Breast epithelium (tissue), 4 donors: Measurements from ENCODE around the gene C11orf52. TPM values are rescaled to one million over a fixed set of nuclear protein-coding genes. Genes with fewer than 3 reads are reported as not detected.

Experiments used
- DNase-seq, 2 donors: peaks; one replicate each; pipeline ENCODE4 v3.0.0-alpha.2; 2019; ENCODE audit warnings: low spot score in 2 of 2
- H3K27ac ChIP-seq, 2 donors: fragments of 200-600 bp; sonication (generic) in 1 of 2; one replicate each; pipeline ENCODE4 v1.5.1; 2016 to 2019; ENCODE audit warnings: mild to moderate bottlenecking in 1 of 2
- H3K27me3 ChIP-seq, 2 donors: fragments of 200-600 bp; sonication (generic) in 1 of 2; one replicate each; pipeline versions ENCODE4 v1.5.1 to v1.6.0; 2017 to 2019; ENCODE audit warnings: control low read depth in 1 of 2, mild to moderate bottlenecking in 1 of 2
- H3K36me3 ChIP-seq: fragments of 200-600 bp; one replicate; pipeline ENCODE4 v1.5.1; 2019
- H3K4me1 ChIP-seq, 2 donors: fragments of 200-600 bp; sonication (generic); one replicate each; pipeline ENCODE4 v1.5.1; 2016 to 2019; ENCODE audit warnings: control low read depth in 1 of 2
- H3K4me3 ChIP-seq, 3 donors: fragments of 200-600 bp; sonication (generic); 1 replicate in 2 of 3; 2 replicates in 1 of 3; pipeline ENCODE4 v1.5.1; 2016 to 2019; ENCODE audit warnings: mild to moderate bottlenecking in 3 of 3, moderate library complexity in 2 of 3
- H3K9me3 ChIP-seq, 2 donors: fragments of 200-600 bp; sonication (generic) in 1 of 2; one replicate each; pipeline ENCODE4 v1.5.1; 2016 to 2019; ENCODE audit warnings: control low read depth in 1 of 2
- POLR2A ChIP-seq: fragments of 450-650 bp; IDR thresholded peaks from one replicate; pipeline ENCODE4 v1.6.1; 2016; ENCODE audit warnings: antibody characterized with exemption, mild to moderate bottlenecking, moderate library complexity
- POLR2AphosphoS5 ChIP-seq, 3 donors: sonication (generic); formaldehyde crosslinking; IDR thresholded peaks; one replicate each; pipeline ENCODE4 v1.6.1; 2017; ENCODE audit warnings: antibody characterized with exemption in 3 of 3
- intact Hi-C: fragments of 100-400 bp; cut with DNase I; formaldehyde crosslinking; loops from one replicate; pipeline ENCODE4 v1.15.1; 2023; ENCODE audit warnings: low total_unique reads
- total RNA-seq, 3 donors: library from RNA; depleted of rRNA; stranded (reverse); fragments of >200 nt; gene quantifications; one replicate each; pipeline ENCODE4 v1.1.0, GENCODE V29; 2016
- TF ChIP-seq, protein P1 (sequence below), 3 donors: fragments of 450-650 bp; IDR thresholded peaks; one replicate each; pipeline ENCODE4 v1.5.1; 2016 to 2017; ENCODE audit warnings: antibody characterized with exemption in 3 of 3, mild to moderate bottlenecking in 3 of 3, moderate library complexity in 3 of 3

The C11orf52 gene
- total RNA-seq, 3 donors from 2014 or later, result 7.5 to 40.5 (median 19.0) TPM

DNA sequence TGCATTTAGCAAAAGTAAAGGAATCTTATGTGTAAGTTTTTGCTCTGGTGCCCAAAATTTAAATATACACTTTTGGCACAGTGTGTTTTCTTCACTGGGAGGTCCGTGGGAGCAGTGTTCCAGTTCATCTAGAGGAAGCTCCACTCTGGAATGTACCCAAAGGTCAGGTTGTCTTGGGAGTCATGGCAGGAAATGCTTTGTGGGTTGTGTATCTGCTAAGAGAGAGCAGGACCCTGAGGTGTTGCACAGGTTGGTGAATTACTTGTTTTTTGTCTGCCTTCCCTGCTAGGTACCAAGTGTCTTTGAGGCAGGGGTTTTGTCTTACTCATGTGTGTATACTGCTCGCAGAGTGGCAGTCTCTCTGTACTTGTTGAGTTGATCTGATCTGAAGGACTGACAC lies 55.7 kb downstream of the C11orf52 start:
- Histone ChIP-seq H3K36me3 (no peaks in the 10 kb centered on the region), H3K27me3 (no peaks in the 10 kb centered on the region), H3K4me3 (no peak overlapping the region), H3K27ac (peak overlapping the region in 1 of 2 donors; percentile 57), H3K4me1 (no peaks in the 10 kb centered on the region), H3K9me3 (no peaks in the 10 kb centered on the region)
- TF ChIP-seq, protein P1, sequence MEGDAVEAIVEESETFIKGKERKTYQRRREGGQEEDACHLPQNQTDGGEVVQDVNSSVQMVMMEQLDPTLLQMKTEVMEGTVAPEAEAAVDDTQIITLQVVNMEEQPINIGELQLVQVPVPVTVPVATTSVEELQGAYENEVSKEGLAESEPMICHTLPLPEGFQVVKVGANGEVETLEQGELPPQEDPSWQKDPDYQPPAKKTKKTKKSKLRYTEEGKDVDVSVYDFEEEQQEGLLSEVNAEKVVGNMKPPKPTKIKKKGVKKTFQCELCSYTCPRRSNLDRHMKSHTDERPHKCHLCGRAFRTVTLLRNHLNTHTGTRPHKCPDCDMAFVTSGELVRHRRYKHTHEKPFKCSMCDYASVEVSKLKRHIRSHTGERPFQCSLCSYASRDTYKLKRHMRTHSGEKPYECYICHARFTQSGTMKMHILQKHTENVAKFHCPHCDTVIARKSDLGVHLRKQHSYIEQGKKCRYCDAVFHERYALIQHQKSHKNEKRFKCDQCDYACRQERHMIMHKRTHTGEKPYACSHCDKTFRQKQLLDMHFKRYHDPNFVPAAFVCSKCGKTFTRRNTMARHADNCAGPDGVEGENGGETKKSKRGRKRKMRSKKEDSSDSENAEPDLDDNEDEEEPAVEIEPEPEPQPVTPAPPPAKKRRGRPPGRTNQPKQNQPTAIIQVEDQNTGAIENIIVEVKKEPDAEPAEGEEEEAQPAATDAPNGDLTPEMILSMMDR (IDR thresholded peaks at IDR 0.05), result no peak
- TF ChIP-seq POLR2AphosphoS5 (IDR thresholded peaks at IDR 0.05) (no peak), POLR2A (no peak)
- intact Hi-C loops, result no loop called here
- no peak for DNase-seq

DNA sequence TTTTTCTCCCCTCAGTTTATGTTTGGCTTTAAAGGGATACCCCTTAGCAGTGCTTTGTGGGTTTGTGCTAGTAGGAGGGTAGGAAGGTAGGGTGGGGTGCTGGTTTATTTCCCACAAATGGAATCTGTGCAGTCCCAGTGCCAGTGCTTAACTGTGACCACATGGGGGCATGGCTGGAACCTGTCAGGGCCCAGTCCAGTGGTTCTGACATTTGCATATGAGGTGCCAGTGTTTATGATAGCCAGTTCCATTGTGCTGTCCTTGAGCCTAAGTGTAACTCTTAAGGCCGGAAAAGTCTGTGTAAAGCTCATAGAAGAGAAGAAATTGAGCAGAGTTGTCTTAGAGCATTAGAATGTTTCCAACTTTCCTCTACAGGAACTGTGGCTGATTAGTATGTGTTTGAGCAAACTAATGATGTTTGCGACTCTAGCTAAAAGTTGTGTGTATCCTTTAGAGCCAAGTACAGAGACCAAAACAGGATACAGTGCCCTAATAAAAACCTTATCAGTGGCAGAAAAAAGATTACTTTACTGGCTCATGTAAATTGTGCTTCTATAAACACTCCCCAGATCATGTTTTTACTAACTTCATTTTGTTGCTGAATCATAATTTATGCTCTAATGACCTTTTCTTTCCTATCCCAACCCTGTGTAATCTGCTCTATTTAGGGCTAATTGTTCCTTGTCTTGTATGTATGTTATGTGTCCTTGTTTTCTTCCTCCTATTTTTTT lies 56.5 kb downstream of the C11orf52 start:
- intact Hi-C loops, result no loop called here
- Histone ChIP-seq H3K27ac (peak overlapping the region; percentile 57 to 58), H3K4me3 (no peak overlapping the region), H3K36me3 (no peaks in the 10 kb centered on the region), H3K9me3 (no peaks in the 10 kb centered on the region), H3K4me1 (no peaks in the 10 kb centered on the region), H3K27me3 (no peaks in the 10 kb centered on the region)
- DNase-seq, result no peak
- TF ChIP-seq, protein P1 (IDR thresholded peaks at IDR 0.05), result no peak
- no peak for TF ChIP-seq POLR2A
- no peak for TF ChIP-seq POLR2AphosphoS5 (IDR thresholded peaks at IDR 0.05)

DNA sequence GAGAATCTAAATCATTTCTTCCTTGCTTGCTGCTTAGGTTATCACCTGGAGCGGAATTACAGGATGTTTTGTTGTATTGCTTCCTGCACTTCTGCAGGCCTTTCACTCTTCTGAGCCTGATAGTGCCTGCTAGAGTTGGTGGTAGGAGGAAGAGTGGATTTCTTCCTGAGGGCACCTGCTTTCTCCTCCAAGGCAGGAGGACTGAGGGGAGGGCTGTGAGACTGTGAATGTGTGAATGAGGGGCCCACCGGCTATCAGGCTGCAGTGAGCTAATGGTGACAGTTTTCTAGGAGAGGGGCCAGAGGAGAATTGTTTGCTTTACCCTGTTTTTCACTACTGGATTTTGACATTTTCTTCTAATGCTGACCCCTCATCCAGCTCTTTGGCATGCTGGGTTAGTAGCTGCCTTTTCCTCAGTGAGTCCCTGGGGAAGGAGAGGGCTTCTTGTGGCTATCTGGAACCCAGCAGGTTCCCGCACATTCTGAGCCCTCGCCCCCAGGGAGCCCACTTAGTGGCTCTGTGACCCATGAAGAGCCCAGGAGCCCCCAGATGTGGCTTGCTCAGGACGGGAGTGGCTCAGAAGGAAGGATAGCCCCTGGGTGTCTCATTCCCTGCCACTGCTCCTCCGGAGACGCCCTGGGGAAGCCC lies 57.5 kb downstream of the C11orf52 start:
- H3K9me3 ChIP-seq, result no peaks in the 10 kb centered on the region
- H3K4me3 ChIP-seq, result peak overlapping the region; percentile 70 to 77 (median 76)
- no peak for TF ChIP-seq POLR2A
- TF ChIP-seq, protein P1 (IDR thresholded peaks at IDR 0.05), result no peak
- no peak for TF ChIP-seq POLR2AphosphoS5 (IDR thresholded peaks at IDR 0.05)
- H3K4me1 ChIP-seq, result no peaks in the 10 kb centered on the region
- DNase-seq, result no peak
- peak overlapping the region; percentile 93 to 96 for H3K27ac ChIP-seq
- no peaks in the 10 kb centered on the region for H3K27me3 ChIP-seq
- no peaks in the 10 kb centered on the region for H3K36me3 ChIP-seq
- intact Hi-C loops, result no loop called here

Other genes with a start within 250 kb of the C11orf52 start
- 10 to 100 TPM; 32.0 to 35.3 (median 34.7) TPM for gene PPP2R1B, start 152.5 kb upstream of the C11orf52 start, total RNA-seq
- gene ALG9, start 47.3 kb upstream of the C11orf52 start, total RNA-seq, result 10 to 100 TPM; 31.8 to 46.2 (median 43.9) TPM
- gene FDXACB1, start 39.7 kb upstream of the C11orf52 start, total RNA-seq, result 1 to 10 TPM; 1.6 to 3.7 (median 3.3) TPM
- 10 to 100 TPM; 29.6 to 35.1 (median 31.2) TPM for gene CFAP68, start 39.4 kb upstream of the C11orf52 start, total RNA-seq
- 100 to 1,000 TPM; 132 to 299 (median 271) TPM for gene CRYAB, start 7.1 kb upstream of the C11orf52 start, total RNA-seq
- 1 to 10 TPM in 2 of 3 donors, under 1 TPM in 1; 0.98 to 2.1 (median 1.2) TPM for gene HSPB2, start 6.2 kb upstream of the C11orf52 start, total RNA-seq
- gene DIXDC1, start 18.4 kb downstream of the C11orf52 start, total RNA-seq, result 10 to 100 TPM; 38.9 to 53.9 (median 45.2) TPM
- 10 to 100 TPM; 26.9 to 30.9 (median 27.5) TPM for gene DLAT, start 106.5 kb downstream of the C11orf52 start, total RNA-seq
- gene PIH1D2, start 155.1 kb downstream of the C11orf52 start, total RNA-seq, result 1 to 10 TPM; 1.3 to 5.4 (median 3.3) TPM
- 10 to 100 TPM; 13.1 to 16.1 (median 14.7) TPM for gene NKAPD1, start 155.4 kb downstream of the C11orf52 start, total RNA-seq
- 10 to 100 TPM; 31.9 to 48.8 (median 40.5) TPM for gene TIMM8B, start 167.8 kb downstream of the C11orf52 start, total RNA-seq
- 100 to 1,000 TPM; 108 to 122 (median 109) TPM for gene SDHD, start 168.0 kb downstream of the C11orf52 start, total RNA-seq
- 10 to 100 TPM in 2 of 3 donors, 1 to 10 TPM in 1; 8.2 to 21.0 (median 16.8) TPM for gene IL18, start 245.2 kb downstream of the C11orf52 start, total RNA-seq
- gene TEX12, start 248.5 kb downstream of the C11orf52 start, total RNA-seq, result 1 to 10 TPM in 2 of 3 donors, not detected in 1; 1.2 to 1.3 TPM